Ascending aorta (tissue), 2 donors: Measurements from ENCODE around the gene IL20RB. TPM values are rescaled to one million over a fixed set of nuclear protein-coding genes. Genes with fewer than 3 reads are reported as not detected.
A peak's percentile ranks its signal among the peaks of the same experiment; 100 is the strongest.

Experiments
- DNase-seq, 2 donors: peaks; one replicate each; pipeline ENCODE4 v3.0.0-alpha.2; 2019; ENCODE audit warnings: low spot score in 2 of 2
- H3K27ac ChIP-seq, 2 donors: fragments of 200-600 bp; sonication (generic); one replicate each; pipeline ENCODE4 v1.5.1; 2016 to 2017; ENCODE audit warnings: mild to moderate bottlenecking in 1 of 2
- H3K27me3 ChIP-seq: fragments of 200-600 bp; sonication (generic); one replicate; pipeline ENCODE4 v1.5.1; 2017
- H3K36me3 ChIP-seq, 2 donors: fragments of 200-600 bp; sonication (generic); one replicate each; pipeline ENCODE4 v1.5.1; 2016
- H3K4me1 ChIP-seq, 2 donors: fragments of 200-600 bp; sonication (generic); one replicate each; pipeline ENCODE4 v1.5.1; 2016 to 2017; ENCODE audit warnings: mild to moderate bottlenecking in 1 of 2
- H3K4me3 ChIP-seq, 2 donors: fragments of 200-600 bp; sonication (generic); one replicate each; pipeline ENCODE4 v1.5.1; 2016 to 2017; ENCODE audit warnings: mild to moderate bottlenecking in 1 of 2
- H3K9me3 ChIP-seq, 2 donors: fragments of 200-600 bp; sonication (generic); one replicate each; pipeline ENCODE4 v1.5.1; 2016
- CTCF ChIP-seq, 3 experiments: fragments of 200-600 bp in 2 of 3; fragments of 450-650 bp in 1 of 3; sonication (generic) in 2 of 3; IDR thresholded peaks; one replicate each; pipeline ENCODE4 v1.5.1; 2016 to 2019; ENCODE audit warnings: antibody characterized with exemption in 3 of 3, mild to moderate bottlenecking in 1 of 3, moderate library complexity in 1 of 3
- intact Hi-C: fragments of 100-400 bp; cut with DNase I; formaldehyde crosslinking; loops from one replicate; pipeline ENCODE4 v1.15.1; 2023
- total RNA-seq: library from RNA; depleted of rRNA; stranded (reverse); fragments of >200 nt; gene quantifications from one replicate; pipeline ENCODE4 v1.1.0, GENCODE V29; 2016

Gene IL20RB
- total RNA-seq, 1 donor from 2014 or later: not detected

- Histone ChIP-seq H3K4me3 (no peak overlapping the region), H3K27ac (no peak overlapping the region), H3K9me3 (no peaks in the 10 kb centered on the region), H3K27me3 (no peaks in the 10 kb centered on the region), H3K4me1 (no peaks in the 10 kb centered on the region), H3K36me3 (peaks cover 0 to 14% of the 10 kb centered on the region in 2 donors)
- no peak for TF ChIP-seq CTCF (IDR thresholded peaks at IDR 0.05)
- intact Hi-C loops: no loop called here
- no peak for DNase-seq
Observed at GRCh38 chr3:136937175-136937574, 20.6 kb upstream of the IL20RB start.

GRCh38 chr3:136937851-136938250 is 19.9 kb upstream of the IL20RB start:
- Histone ChIP-seq H3K36me3 (peaks cover 0 to 14% of the 10 kb centered on the region in 2 donors), H3K9me3 (no peaks in the 10 kb centered on the region), H3K27me3 (no peaks in the 10 kb centered on the region), H3K4me1 (peaks cover 0 to 4% of the 10 kb centered on the region in 2 donors), H3K4me3 (no peak overlapping the region), H3K27ac (no peak overlapping the region)
- intact Hi-C loops: no loop called here
- no peak for TF ChIP-seq CTCF (IDR thresholded peaks at IDR 0.05)
- no peak for DNase-seq

GRCh38 chr3:136938334-136938733 is 19.4 kb upstream of the IL20RB start:
- H3K9me3 ChIP-seq: no peaks in the 10 kb centered on the region
- H3K27me3 ChIP-seq: no peaks in the 10 kb centered on the region
- H3K4me1 ChIP-seq: peaks cover 0 to 7% of the 10 kb centered on the region in 2 donors

GRCh38 chr3:136939489-136939888 is 18.3 kb upstream of the IL20RB start:
- Histone ChIP-seq H3K9me3 (no peaks in the 10 kb centered on the region), H3K27ac (no peak overlapping the region), H3K4me1 (peaks cover 0 to 8% of the 10 kb centered on the region in 2 donors), H3K36me3 (peaks cover 0 to 9% of the 10 kb centered on the region in 2 donors), H3K4me3 (no peak overlapping the region), H3K27me3 (no peaks in the 10 kb centered on the region)
- DNase-seq: no peak
- intact Hi-C loops: no loop called here
- TF ChIP-seq CTCF (IDR thresholded peaks at IDR 0.05): no peak

More at GRCh38 chr3:136938334-136938733, 19.4 kb upstream of the IL20RB start:
- Histone ChIP-seq H3K36me3 (peaks cover 0 to 14% of the 10 kb centered on the region in 2 donors), H3K27ac (no peak overlapping the region), H3K4me3 (no peak overlapping the region)
- no peak for TF ChIP-seq CTCF (IDR thresholded peaks at IDR 0.05)
- no peak for DNase-seq
- intact Hi-C loops: no loop called here

GRCh38 chr3:136942803-136943202 is 15.0 kb upstream of the IL20RB start:
- no peak for DNase-seq
- Histone ChIP-seq H3K27ac (no peak overlapping the region), H3K27me3 (no peaks in the 10 kb centered on the region), H3K4me3 (no peak overlapping the region), H3K4me1 (peaks cover 0 to 8% of the 10 kb centered on the region in 2 donors), H3K36me3 (peaks cover 9 to 10% of the 10 kb centered on the region in 2 donors), H3K9me3 (no peaks in the 10 kb centered on the region)
- TF ChIP-seq CTCF (IDR thresholded peaks at IDR 0.05): no peak
- intact Hi-C loops: no loop called here

GRCh38 chr3:136943436-136943835 is 14.3 kb upstream of the IL20RB start:
- DNase-seq: no peak
- no peaks in the 10 kb centered on the region for H3K27me3 ChIP-seq
- peak overlapping the region in 1 of 2 donors; percentile 8 for H3K4me3 ChIP-seq
- peaks cover 0 to 8% of the 10 kb centered on the region in 2 donors for H3K4me1 ChIP-seq
- no peaks in the 10 kb centered on the region for H3K9me3 ChIP-seq
- no peak for TF ChIP-seq CTCF (IDR thresholded peaks at IDR 0.05)
- intact Hi-C loops: no loop called here
- no peak overlapping the region for H3K27ac ChIP-seq
- peaks cover 10 to 11% of the 10 kb centered on the region in 2 donors for H3K36me3 ChIP-seq
